Stimulated activated effector memory CD8-positive, alpha-beta T cell treated with anti-CD3 and anti-CD28 coated beads, Interleukin-12 subunit alpha, Interleukin-12 subunit beta, amount 100 ng/mL, for 72 hours (primary cell): ENCODE results near the gene DCLK1.

ENCODE experiments used
- ATAC-seq: fragments of 150-1000 bp; cut with Tn5 transposase; 2 replicates; pipeline ENCODE4 v1.10.0; 2021
- DNase-seq, 2 donors: peaks; one replicate each; pipeline ENCODE4 v3.0.0; 2021 to 2022; ENCODE audit warnings: low spot score in 2 of 2
- H3K27ac Mint-ChIP-seq: one replicate; pipeline ENCODE4 v1.8.0; 2022; ENCODE audit warnings: mild to moderate bottlenecking, mixed read lengths
- H3K36me3 Mint-ChIP-seq: one replicate; pipeline ENCODE4 v1.8.0; 2022; ENCODE audit warnings: mild to moderate bottlenecking, mixed read lengths
- H3K4me1 Mint-ChIP-seq: one replicate; pipeline ENCODE4 v1.8.0; 2022; ENCODE audit warnings: mixed read lengths
- H3K4me3 Mint-ChIP-seq: one replicate; pipeline ENCODE4 v1.8.0; 2022; ENCODE audit warnings: mild to moderate bottlenecking, mixed read lengths
- H3K9me3 Mint-ChIP-seq: one replicate; pipeline ENCODE4 v1.8.0; 2022; ENCODE audit warnings: mixed read lengths

The DCLK1 gene

GRCh38 chr13:35747594-35747993 lies 383.6 kb downstream of the DCLK1 start:
- Mint-ChIP-seq H3K4me3 (no peak overlapping the region), H3K36me3 (no peaks in the 10 kb centered on the region), H3K4me1 (no peaks in the 10 kb centered on the region), H3K27ac (no peak overlapping the region), H3K9me3 (peaks cover 11% of the 10 kb centered on the region)
- ATAC-seq (no peak), DNase-seq (no peak)

- no peaks in the 10 kb centered on the region for H3K36me3 Mint-ChIP-seq
- ATAC-seq (no peak), DNase-seq (no peak)
- H3K27ac Mint-ChIP-seq: no peak overlapping the region
- H3K4me3 Mint-ChIP-seq: no peak overlapping the region
- H3K9me3 Mint-ChIP-seq: peaks cover 21% of the 10 kb centered on the region
- H3K4me1 Mint-ChIP-seq: no peaks in the 10 kb centered on the region
Observed at GRCh38 chr13:35744566-35745178, 386.5 kb downstream of the DCLK1 start.

GRCh38 chr13:35744144-35744543 lies 387.0 kb downstream of the DCLK1 start:
- no peak overlapping the region for H3K4me3 Mint-ChIP-seq
- H3K4me1 Mint-ChIP-seq: no peaks in the 10 kb centered on the region
- no peak overlapping the region for H3K27ac Mint-ChIP-seq
- ATAC-seq (no peak), DNase-seq (no peak)
- H3K36me3 Mint-ChIP-seq: no peaks in the 10 kb centered on the region
- peaks cover 19% of the 10 kb centered on the region for H3K9me3 Mint-ChIP-seq

- no peaks in the 10 kb centered on the region for H3K4me1 Mint-ChIP-seq
- DNase-seq: no peak
- H3K36me3 Mint-ChIP-seq: no peaks in the 10 kb centered on the region
- H3K9me3 Mint-ChIP-seq: peaks cover 19% of the 10 kb centered on the region
- no peak overlapping the region for H3K4me3 Mint-ChIP-seq
- no peak overlapping the region for H3K27ac Mint-ChIP-seq
- no peak for ATAC-seq
Observed at GRCh38 chr13:35743165-35743564, 388.0 kb downstream of the DCLK1 start.

DNA sequence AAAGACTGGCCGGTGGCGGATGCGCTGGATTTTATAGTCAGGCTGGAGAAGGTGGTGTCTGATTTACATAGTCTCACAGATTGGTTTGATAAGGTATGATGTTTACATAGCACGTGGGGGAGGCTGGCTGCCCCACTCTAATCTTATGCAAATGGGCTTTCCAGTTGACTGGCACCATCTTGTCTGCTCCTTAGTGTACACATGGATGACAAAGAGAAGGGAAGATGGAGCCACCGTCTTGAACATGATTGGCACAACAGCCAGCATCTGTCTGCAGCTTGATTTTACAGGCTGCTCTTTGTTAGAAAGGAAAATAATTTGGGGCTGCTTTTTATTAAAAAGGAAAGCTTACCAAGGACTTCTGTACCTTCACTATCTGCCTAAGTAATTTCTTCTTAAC lies 389.5 kb downstream of the DCLK1 start:
- H3K36me3 Mint-ChIP-seq: no peaks in the 10 kb centered on the region
- DNase-seq: no peak
- H3K4me3 Mint-ChIP-seq: no peak overlapping the region
- H3K4me1 Mint-ChIP-seq: no peaks in the 10 kb centered on the region
- H3K27ac Mint-ChIP-seq: no peak overlapping the region
- peaks cover 15% of the 10 kb centered on the region for H3K9me3 Mint-ChIP-seq
- no peak for ATAC-seq

- H3K27ac Mint-ChIP-seq: no peak overlapping the region
- H3K9me3 Mint-ChIP-seq: peaks cover 10% of the 10 kb centered on the region
- H3K36me3 Mint-ChIP-seq: no peaks in the 10 kb centered on the region
- H3K4me1 Mint-ChIP-seq: no peaks in the 10 kb centered on the region
- H3K4me3 Mint-ChIP-seq: no peak overlapping the region
- no peak for ATAC-seq
- no peak for DNase-seq
Observed at GRCh38 chr13:35736876-35737275, 394.3 kb downstream of the DCLK1 start.

DNA sequence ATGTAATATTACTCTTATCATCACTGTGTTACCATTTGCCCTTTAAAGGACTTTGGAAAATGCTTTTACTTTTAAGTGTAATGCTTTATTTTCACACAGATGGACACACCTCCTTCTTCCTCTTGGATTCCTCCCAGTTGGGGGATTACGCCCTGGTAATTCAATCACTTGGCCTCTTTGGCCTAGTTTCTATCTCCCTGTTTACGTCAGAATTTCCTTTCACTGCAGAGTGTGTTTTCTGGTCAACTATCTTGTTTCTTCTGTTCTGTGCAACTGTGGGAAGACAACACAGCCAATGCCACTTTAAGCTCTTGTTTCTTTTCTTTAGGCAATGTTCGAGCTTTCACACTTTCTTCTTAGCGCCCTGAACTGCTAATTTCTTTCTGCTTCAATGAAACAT lies 397.4 kb downstream of the DCLK1 start:
- Mint-ChIP-seq H3K36me3 (no peaks in the 10 kb centered on the region), H3K4me1 (no peaks in the 10 kb centered on the region), H3K4me3 (no peak overlapping the region), H3K9me3 (peaks cover 6% of the 10 kb centered on the region), H3K27ac (no peak overlapping the region)
- DNase-seq (no peak), ATAC-seq (no peak)

- no peak for ATAC-seq
- DNase-seq: no peak
- Mint-ChIP-seq H3K9me3 (peaks cover 8% of the 10 kb centered on the region), H3K4me1 (no peaks in the 10 kb centered on the region), H3K4me3 (no peak overlapping the region), H3K36me3 (no peaks in the 10 kb centered on the region), H3K27ac (no peak overlapping the region)
Observed at GRCh38 chr13:35732565-35732964, 398.6 kb downstream of the DCLK1 start.

DNA sequence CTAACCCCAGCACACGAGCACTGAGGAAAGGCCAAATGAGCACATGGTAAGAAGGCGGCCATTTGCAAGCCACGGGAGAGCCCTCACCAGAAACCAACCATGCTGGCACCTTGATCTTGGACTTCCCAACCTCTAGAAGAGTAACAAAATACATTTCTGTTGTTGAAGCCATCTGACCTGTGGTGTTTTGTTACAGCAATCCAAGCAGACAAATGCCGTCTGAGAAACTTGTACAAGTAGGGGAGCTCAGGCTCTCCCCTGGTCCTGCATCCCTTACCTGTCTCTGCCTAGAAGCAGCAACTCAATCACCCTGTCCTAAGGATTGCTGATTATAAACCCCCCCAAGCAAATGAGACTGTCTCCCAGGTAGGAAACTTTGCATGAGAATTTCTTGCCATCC lies 399.7 kb downstream of the DCLK1 start:
- DNase-seq (no peak), ATAC-seq (no peak)
- Mint-ChIP-seq H3K9me3 (peaks cover 8% of the 10 kb centered on the region), H3K4me1 (no peaks in the 10 kb centered on the region), H3K27ac (no peak overlapping the region), H3K4me3 (no peak overlapping the region), H3K36me3 (no peaks in the 10 kb centered on the region)

GRCh38 chr13:35729926-35730627 lies 401.1 kb downstream of the DCLK1 start:
- peak; percentile 21 for ATAC-seq
- Mint-ChIP-seq H3K27ac (no peak overlapping the region), H3K4me3 (no peak overlapping the region), H3K4me1 (no peaks in the 10 kb centered on the region), H3K9me3 (peaks cover 13% of the 10 kb centered on the region), H3K36me3 (no peaks in the 10 kb centered on the region)
- no peak for DNase-seq

DNA sequence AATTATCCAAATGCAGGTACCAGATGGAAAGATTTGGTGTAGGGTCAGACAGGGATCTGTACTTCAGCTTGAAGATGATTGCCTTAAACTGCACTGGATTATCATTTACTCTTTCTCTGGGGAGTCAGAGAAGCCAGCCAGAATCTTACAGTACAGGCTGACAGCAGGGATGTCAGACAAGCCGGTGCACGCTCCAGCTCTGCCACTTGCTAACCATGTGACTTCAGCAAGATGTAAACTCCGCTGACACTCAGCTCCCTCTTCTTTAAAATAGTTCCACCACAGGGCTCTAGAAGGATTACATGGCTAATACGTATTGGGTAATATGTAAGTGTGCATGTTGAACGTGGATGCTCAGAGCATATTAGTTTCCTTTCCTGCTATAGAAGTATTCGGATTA lies 403.3 kb downstream of the DCLK1 start:
- no peak for DNase-seq
- no peak overlapping the region for H3K4me3 Mint-ChIP-seq
- ATAC-seq: no peak
- no peak overlapping the region for H3K27ac Mint-ChIP-seq
- H3K36me3 Mint-ChIP-seq: no peaks in the 10 kb centered on the region
- H3K4me1 Mint-ChIP-seq: no peaks in the 10 kb centered on the region
- H3K9me3 Mint-ChIP-seq: peaks cover 11% of the 10 kb centered on the region

DNA sequence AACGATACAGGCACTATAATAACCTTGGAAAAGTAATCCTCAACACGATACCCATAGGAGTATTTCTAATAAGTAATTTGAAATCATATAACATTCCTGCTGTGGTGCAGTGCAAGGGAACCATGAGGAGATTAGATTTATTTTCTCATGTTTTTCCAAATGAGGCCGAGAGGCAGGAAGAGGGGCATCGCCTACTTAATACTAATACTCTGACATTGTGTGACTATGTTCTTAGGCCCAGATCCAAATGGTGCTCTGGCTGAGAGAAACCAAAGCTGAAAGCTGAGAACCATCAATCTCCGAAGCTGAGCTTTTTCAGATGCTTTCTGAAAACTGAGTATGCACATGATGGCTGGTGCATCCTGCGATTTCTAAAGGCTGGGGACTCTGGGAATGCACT lies 406.7 kb downstream of the DCLK1 start:
- no peak overlapping the region for H3K27ac Mint-ChIP-seq
- H3K9me3 Mint-ChIP-seq: peaks cover 8% of the 10 kb centered on the region
- no peak overlapping the region for H3K4me3 Mint-ChIP-seq
- no peaks in the 10 kb centered on the region for H3K36me3 Mint-ChIP-seq
- peaks cover 6% of the 10 kb centered on the region for H3K4me1 Mint-ChIP-seq
- ATAC-seq (no peak), DNase-seq (no peak)

DNA sequence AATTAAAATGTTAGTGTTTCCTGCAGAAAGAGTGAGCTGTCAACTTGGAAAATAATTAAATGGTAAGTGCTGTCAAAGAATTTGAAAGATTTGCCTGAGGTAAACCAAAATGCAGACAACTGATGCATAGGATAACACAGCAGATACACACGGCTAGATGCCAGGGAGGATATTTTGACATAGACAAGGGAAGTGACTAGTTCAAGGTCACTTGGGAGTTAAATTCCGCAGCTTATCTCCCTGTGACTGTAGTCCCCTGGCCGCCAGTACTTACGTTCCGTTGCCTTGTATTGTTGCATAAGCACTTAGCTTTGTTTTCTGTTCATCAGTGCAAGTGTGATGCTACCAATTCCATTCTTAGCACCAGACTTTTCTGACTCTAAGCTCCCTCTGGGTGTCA lies 407.4 kb downstream of the DCLK1 start:
- Mint-ChIP-seq H3K4me3 (no peak overlapping the region), H3K4me1 (peaks cover 6% of the 10 kb centered on the region), H3K36me3 (no peaks in the 10 kb centered on the region), H3K27ac (no peak overlapping the region), H3K9me3 (peaks cover 7% of the 10 kb centered on the region)
- DNase-seq: no peak
- ATAC-seq: no peak

DNA sequence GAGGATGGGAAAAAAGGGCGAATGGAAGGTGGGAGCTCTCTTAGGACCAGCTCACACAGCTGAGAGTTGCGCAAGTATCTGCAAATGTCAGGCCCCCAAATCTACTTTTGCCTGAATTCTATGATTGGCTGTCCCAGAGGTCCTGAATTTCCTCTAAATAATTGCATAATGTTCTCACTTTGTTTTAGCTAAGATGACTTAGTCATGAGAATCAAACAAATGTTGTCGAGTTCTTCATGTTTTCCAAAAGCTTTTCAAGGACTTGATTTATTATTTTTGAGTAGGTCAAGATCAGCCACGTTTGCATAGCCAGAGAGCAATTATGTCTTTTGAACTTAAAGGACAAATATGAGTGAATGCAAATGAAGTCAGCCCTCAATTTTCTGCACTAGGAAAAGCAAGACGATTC lies 408.1 kb downstream of the DCLK1 start:
- peaks cover 5% of the 10 kb centered on the region for H3K9me3 Mint-ChIP-seq
- DNase-seq: no peak

GRCh38 chr13:35722458-35723052 lies 408.6 kb downstream of the DCLK1 start:
- Mint-ChIP-seq H3K27ac (no peak overlapping the region), H3K4me3 (no peak overlapping the region), H3K36me3 (no peaks in the 10 kb centered on the region), H3K9me3 (peaks cover 5% of the 10 kb centered on the region), H3K4me1 (peaks cover 6% of the 10 kb centered on the region)
- ATAC-seq (no peak), DNase-seq (no peak)

More for the DNA sequence above, 408.1 kb downstream of the DCLK1 start:
- Mint-ChIP-seq H3K36me3 (no peaks in the 10 kb centered on the region), H3K4me3 (no peak overlapping the region), H3K27ac (no peak overlapping the region), H3K4me1 (peaks cover 6% of the 10 kb centered on the region)
- ATAC-seq: no peak
